ENCODE results near the gene KLHL36.

Gene KLHL36

DNA sequence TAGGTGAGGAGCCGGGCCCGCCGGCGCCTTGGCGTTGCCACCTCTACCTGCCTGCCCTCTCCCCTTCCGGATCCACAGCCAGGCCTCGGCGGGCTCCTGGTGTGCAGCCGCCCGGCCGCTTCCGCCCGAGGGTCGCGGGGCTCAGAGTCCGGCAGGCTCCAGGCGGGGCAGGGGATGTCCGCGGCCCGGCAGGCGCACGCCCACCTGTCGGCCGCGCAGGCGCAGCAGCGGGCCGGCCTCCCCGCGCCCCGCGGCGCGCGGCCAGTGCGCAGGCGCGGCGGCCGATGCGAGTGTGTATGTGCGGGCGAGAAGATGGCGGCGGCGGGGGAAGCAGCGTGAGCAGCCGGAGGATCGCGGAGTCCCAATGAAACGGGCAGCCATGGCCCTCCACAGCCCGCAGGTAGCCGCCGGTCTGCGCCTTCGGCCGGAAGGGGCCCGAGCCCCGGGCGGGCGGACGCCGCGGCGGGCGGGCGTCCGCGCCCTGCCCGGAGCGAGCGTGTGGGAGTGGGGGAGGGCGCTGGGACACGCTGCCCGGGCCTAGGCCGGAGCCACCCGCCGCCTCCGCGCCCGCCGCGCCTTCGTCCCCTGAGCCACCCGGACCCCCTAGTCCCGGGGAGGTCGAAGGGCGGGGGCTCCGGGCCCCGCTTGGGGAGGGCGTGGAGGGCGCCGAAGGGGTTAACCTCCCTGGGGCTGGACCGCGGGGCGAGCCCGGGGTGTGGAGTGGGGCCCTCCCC is 51.6 kb downstream of the KLHL36 start, which contains the start of gene USP10:
Gene USP10 (plus strand): TSS at position 289 of the 734 bp plus-strand sequence. CDS start 91 bp downstream, at position 380.
- peak; percentile 2 for DNase-seq

DNA sequence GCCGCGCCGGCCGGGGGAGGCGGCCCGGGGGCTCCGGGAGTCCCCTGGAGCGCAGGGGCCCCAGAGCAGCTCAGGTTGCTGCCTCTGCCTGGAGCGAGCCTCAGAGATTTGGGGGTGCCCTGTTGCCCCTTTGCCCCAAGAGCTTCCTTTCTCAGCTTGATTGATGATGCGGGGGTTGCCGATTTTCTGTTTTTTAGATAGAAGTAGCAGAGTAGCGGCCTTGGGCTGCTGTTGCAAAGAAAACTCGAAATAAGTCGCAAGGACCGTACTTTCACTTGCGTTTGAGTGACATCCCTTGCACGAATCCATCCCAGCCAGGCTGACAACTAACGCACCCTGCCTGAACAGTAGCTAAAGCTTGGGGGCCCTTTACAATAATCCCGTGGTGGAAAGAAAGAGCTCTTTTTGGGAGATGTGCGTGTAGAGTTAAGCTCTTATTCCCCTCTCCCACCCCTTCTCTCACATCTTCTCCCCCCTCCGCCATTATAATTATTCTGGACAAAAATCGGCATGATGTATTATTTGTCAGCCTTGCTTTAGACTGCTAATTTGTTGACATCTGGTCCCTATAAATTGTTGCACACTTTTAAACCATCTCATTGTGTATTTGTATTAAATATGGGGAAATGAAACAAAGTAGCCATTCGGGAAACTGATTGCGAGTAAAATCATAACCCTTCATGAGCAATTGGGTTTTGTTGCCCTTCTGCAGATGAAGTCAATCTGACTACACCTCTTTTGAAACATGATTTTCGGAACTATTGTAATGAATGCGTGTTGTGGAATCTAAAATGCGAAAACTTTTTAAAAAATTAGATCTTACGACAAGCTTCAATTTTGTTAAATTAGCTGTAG is 52.4 kb downstream of the KLHL36 start:
- DNase-seq: no peak

DNA sequence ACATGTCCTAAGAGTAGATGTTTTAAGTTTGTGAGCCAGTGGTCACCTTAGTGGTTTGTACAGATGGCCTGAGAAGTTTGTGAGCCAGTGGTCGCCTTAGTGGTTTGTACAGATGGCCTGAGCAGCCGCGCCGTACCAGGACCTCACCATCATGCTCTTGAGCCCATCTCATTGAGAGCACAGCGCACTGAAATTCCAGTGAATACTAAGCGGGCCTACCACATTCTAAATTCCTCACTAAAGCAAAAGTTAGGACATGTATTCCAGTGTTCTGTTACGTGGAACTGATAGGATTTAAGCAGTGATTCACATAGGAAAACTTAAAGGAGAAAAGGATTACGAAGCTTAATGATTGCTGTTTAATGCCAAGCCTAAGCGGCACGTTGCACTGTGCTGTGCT is 55.4 kb downstream of the KLHL36 start:
- DNase-seq: no peak

DNA sequence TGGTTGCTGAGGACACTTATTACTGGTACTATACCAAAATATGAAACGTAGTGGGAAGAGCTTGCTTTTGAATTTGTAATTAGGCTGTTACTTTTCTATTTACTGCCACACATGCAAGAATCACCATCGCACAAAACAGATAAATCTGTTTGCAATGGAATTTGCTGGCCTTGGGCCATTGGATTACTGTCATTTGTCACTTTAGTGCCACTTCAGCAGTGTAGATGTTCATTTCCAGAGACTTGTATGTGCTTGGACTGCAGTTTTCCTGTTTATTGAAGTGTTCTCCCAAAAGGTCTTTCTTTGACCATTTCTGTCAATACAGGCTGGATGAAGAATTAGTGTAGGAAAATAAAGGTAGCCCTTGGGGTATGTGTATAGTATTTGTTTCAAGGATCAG is 55.9 kb downstream of the KLHL36 start:
- DNase-seq: no peak

DNA sequence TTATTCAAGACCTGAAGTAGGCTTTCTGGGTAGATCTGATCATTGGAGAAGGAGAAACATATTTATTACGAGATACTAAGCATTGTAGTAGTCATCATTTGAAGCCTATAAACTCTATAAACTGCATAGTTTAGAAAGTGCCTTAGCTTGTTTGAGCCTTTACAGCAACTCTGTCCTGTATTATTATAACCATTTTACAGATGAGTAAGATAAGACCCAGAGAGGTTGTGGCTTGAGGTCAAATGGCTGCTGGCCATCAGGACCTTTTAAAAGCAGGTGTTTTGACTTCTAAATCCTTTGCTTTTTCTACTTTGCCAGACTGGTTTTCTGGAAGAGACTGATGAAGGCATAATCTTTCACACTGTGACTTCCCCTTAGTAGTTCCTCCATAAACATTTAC is 58.5 kb downstream of the KLHL36 start:
- no peak for DNase-seq

DNA sequence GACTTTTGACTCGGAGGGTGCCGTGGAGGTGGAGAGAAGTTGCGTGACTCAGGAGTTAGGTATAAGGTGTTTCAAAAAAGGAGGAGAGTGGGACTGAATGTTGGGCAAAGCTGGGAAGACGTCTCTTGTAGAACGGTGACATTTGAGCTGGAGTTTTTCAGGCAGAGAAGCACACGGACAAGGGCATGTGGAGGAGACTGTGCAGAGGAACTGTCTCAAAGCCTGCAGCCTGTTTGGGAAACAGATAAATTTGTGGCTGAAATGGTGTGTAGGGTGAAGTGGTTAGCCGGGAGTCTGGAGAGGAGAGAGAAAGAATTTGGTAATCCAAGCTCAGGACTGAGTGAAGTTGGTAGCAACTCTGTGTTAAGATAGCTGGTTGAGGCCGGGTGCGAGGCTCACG is 61.3 kb downstream of the KLHL36 start:
- no peak for DNase-seq

DNA sequence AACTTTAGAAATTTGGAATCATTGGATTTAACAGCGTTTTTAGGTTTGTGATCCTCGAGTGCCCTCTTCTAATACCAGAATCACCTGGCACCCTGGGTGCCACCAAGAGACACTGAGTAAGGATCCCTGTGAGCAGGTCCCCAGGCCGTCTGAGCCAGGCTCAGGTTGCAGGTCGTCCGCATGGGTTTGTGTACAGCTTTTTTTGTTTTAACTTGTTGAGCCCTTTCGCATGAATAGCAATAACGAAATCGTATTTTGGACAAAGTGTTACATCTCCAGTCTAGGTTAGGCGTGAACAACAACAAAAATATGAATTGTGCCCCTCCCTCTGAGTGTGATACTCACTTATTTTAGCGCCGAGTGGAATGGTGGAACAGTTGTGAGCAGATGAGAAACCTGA is 62.4 kb downstream of the KLHL36 start:
- DNase-seq: no peak

Data from NCI-H2029 treated with DMSO at 0.1 percent for 48 hours (cell line).